GM21619 (cell line): ENCODE data around the gene TSPAN16.
"Not testable (repeated sequence)": the region's sequence is repeated elsewhere in the genome, so short reads cannot be mapped to it uniquely, and the experiment has no call there.

Source experiments
- ATAC-seq: cut with Tn5 transposase; IDR thresholded peaks from one replicate; pipeline ENCODE4 v1.9.1; 2021; ENCODE audit not compliant: unreplicated experiment

TSPAN16 gene

DNA sequence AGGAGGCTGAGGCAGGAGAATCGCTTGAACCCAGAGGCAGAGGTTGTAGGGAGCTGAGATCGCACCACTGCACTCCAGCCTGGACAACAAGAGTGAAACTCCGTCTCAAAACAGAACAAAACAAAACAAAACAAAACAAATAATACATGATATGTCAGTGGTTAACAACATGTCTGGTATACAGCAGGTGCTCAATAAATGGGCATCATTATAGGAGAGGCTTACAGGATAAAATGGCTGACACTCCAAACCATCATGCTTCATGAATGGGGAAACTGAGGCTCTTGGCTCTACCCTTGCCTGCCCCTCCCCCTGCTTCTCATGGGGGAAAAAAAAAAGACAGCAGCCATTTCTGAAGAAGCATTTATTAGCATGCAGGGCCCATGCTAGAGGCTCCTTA lies 46.5 kb downstream of the TSPAN16 start:
- no peak for ATAC-seq

GRCh38 chr19:11345122-11345803 lies 49.3 kb downstream of the TSPAN16 start:
- no peak for ATAC-seq

- peak; percentile 82 for ATAC-seq
Measured at GRCh38 chr19:11346104-11346940, 50.4 kb downstream of the TSPAN16 start, which contains the start of the genes CCDC159 and TMEM205. Gene CCDC159 (plus strand): TSS chr19:11346519. CDS start chr19:11346607, 88 bp downstream. Gene TMEM205 (minus strand): TSS chr19:11346268. CDS start chr19:11345619, 649 bp downstream.

- ATAC-seq: no peak
Measured at GRCh38 chr19:11347546-11348039, 51.6 kb downstream of the TSPAN16 start.

DNA sequence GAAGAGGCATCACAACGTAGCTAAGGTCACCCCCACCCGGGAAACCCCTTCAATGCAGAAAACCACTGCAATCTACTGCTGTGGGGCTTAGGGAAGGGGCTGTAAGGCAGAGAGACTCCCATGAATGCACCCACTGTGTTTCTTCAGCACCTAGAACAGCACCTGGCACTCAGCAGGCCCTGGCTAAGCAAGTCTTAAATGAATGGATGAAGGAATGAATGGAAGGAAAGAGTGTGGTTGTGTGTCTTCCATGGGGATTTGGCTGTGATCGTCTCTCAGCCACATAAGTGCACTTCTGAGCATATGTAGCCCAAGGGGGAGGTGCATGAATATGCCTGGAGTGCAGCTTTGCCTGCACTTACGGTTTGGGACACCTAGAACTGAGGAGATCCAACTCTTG lies 53.2 kb downstream of the TSPAN16 start:
- no peak for ATAC-seq

GRCh38 chr19:11354102-11354501 lies 58.1 kb downstream of the TSPAN16 start:
- ATAC-seq: not testable (repeated sequence)

- ATAC-seq: no peak
Measured at GRCh38 chr19:11355160-11356073, 59.5 kb downstream of the TSPAN16 start, which contains the start of gene PLPPR2. Gene PLPPR2 (plus strand): TSS chr19:11355432. CDS start chr19:11357674, 2,242 bp downstream.

GRCh38 chr19:11356074-11356397 lies 60.1 kb downstream of the TSPAN16 start:
- ATAC-seq: no peak

DNA sequence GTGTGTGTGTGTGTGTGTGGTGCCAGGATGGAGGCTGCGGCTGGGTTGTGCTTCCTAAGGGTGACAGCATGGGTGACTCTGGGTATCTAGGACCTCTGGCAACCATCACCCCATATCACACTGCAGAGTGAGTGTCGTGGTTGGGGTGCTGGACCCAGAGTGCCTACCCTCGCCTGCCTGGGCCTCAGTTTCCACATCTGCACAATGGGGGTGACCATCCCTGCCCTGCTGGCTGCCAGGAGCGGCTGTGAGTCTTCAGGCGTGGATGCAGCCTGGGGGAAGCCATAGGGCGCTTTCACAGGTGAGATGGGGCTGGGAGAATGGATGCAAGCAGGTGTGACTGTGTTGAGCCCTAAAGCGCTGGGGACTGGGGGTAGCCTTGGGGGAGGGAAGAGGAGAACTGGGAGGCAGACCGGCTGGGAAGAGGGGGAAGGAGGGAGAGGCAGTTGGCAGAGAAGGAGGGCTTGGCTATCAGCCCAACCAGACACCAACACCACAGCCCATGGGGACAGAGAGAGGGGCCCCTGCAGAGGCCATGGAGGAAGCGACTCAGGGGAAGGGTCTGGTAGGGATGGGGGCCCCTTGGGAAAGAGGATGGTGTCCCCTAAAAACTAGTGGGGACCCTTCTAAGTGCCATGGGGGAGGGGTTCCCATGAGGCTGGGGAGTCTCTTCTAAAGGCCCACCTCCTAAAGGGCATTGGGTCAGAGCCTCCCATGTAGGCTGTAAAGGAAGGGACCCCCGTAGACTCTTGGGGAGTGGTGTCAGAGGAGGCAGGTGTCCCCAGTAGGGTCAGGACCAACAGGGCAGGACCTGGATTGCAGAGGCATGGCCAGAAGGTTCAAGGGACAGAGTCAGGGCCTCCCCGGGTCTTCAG lies 61.0 kb downstream of the TSPAN16 start:
- no peak for ATAC-seq

GRCh38 chr19:11359421-11359820 lies 63.5 kb downstream of the TSPAN16 start:
- ATAC-seq: no peak

- ATAC-seq: no peak
Measured at GRCh38 chr19:11361037-11361770, 65.2 kb downstream of the TSPAN16 start.

- ATAC-seq: no peak
Measured at GRCh38 chr19:11361771-11362731, 66.1 kb downstream of the TSPAN16 start.

DNA sequence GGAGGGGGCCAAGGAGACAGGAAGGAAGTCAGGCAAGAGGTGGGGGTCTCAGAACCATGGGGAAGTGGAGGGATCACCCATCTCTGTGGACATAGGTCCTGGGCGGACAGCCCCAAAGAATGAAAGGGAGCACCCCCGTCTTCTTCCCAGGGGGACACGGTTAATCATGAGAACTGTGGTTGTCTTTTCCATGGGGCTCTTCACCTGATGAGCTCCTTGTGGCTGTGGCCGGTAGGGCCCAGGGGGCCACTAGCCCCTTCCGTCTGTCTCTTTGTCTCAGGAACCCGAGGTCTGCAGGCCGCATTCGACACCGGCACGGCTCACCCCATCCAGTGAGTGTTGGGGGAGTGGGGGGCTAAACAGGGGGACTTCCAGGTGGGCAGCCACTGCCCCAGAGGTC lies 67.9 kb downstream of the TSPAN16 start:
- ATAC-seq: no peak

- no peak for ATAC-seq
Measured at GRCh38 chr19:11364296-11364904, 68.4 kb downstream of the TSPAN16 start.

- ATAC-seq: no peak
Measured at GRCh38 chr19:11364935-11365334, 69.0 kb downstream of the TSPAN16 start.
